ENCODE data around the gene FUBP3. TPM values are rescaled to one million over a fixed set of nuclear protein-coding genes. Genes with fewer than 3 reads are reported as not detected.

FUBP3 gene
- polyA plus RNA-seq, 1 of the 3 experiments (the other 2 are of a cell fraction) = 55.1 TPM

- H3K27me3 ChIP-seq (ENCODE audit: insufficient read depth) = no peaks in the 10 kb centered on the region; the same call in 1 of the 2 replicates
- H3K9ac ChIP-seq = no peak overlapping the region
- no peaks in the 10 kb centered on the region for H4K20me1 ChIP-seq (ENCODE audit: insufficient read depth)
- no peak overlapping the region for H3K27ac ChIP-seq (ENCODE audit: low read depth in 2 of 2, low read length in 1 of 2)
- H3K36me3 ChIP-seq (replicated peaks in 1 of 2; ENCODE audit: control insufficient read depth in 1 of 2, insufficient read depth in 2 of 2, low read length in 1 of 2) = no peaks in the 10 kb centered on the region
- no peaks in the 10 kb centered on the region for H3K4me1 ChIP-seq (ENCODE audit: control insufficient read depth in 1 of 2, insufficient read depth in 2 of 2, low read depth in 1 of 2, low read length in 1 of 2)
- POLR2A ChIA-PET = no interaction called here
- no peak overlapping the region for H3K4me3 ChIP-seq (ENCODE audit: low read depth in 2 of 2, low read length in 1 of 2)
- CTCF ChIA-PET = interaction anchor here (0.7 to 1.3 kb wide), 3 partner anchors 10 to 81 kb away, joined by 3 read pairs; no protein-coding TSS in a partner anchor
- WGBS (ENCODE audit: low lambda C conversion rate) = 20% methylated on average over 1 of the region's 5 CpGs
- DNase-seq = no peak
- H3K9me3 ChIP-seq = no peaks in the 10 kb centered on the region
- no peaks in the 10 kb centered on the region for H3F3A ChIP-seq (replicated peaks; ENCODE audit: insufficient read depth)
- H2AFZ ChIP-seq (ENCODE audit: low read depth) = no peak overlapping the region
- H3K4me2 ChIP-seq = no peak overlapping the region
- H3K9me2 ChIP-seq = no peaks in the 10 kb centered on the region
- no peaks in the 10 kb centered on the region for H3K79me2 ChIP-seq (ENCODE audit: insufficient read depth)
- no peak for TF ChIP-seq MXI1 (IDR thresholded peaks at IDR 0.05; ENCODE audit: low read depth, low read length)
- TF ChIP-seq EP300 (IDR thresholded peaks at IDR 0.05; ENCODE audit: borderline replicate concordance in 1 of 2, low read depth in 1 of 2, low read length in 1 of 2) = no peak
- TF ChIP-seq GABPA (IDR thresholded peaks at IDR 0.05; ENCODE audit: low read depth) = no peak
- no peak for TF ChIP-seq IRF3 (IDR thresholded peaks at IDR 0.05; ENCODE audit: low read depth, low read length)
- TF ChIP-seq, protein P1, sequence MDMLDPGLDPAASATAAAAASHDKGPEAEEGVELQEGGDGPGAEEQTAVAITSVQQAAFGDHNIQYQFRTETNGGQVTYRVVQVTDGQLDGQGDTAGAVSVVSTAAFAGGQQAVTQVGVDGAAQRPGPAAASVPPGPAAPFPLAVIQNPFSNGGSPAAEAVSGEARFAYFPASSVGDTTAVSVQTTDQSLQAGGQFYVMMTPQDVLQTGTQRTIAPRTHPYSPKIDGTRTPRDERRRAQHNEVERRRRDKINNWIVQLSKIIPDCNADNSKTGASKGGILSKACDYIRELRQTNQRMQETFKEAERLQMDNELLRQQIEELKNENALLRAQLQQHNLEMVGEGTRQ (IDR thresholded peaks at IDR 0.05; ENCODE audit: borderline replicate concordance, low read depth, low read length) = no peak
- no peak for TF ChIP-seq JUND (IDR thresholded peaks at IDR 0.05)
- TF ChIP-seq FOXJ3 (CRISPR knock-in tag; IDR thresholded peaks at IDR 0.05) = no peak
- TF ChIP-seq SIN3A (IDR thresholded peaks at IDR 0.05; ENCODE audit: borderline replicate concordance, low read depth, low read length) = no peak
- TF ChIP-seq, protein P2, sequence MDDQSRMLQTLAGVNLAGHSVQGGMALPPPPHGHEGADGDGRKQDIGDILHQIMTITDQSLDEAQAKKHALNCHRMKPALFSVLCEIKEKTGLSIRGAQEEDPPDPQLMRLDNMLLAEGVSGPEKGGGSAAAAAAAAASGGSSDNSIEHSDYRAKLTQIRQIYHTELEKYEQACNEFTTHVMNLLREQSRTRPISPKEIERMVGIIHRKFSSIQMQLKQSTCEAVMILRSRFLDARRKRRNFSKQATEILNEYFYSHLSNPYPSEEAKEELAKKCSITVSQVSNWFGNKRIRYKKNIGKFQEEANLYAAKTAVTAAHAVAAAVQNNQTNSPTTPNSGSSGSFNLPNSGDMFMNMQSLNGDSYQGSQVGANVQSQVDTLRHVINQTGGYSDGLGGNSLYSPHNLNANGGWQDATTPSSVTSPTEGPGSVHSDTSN (IDR thresholded peaks at IDR 0.05) = no peak
- no peak for TF ChIP-seq EZH2phosphoT487 (IDR thresholded peaks at IDR 0.05; ENCODE audit: borderline replicate concordance, low read depth)
- no peak for TF ChIP-seq TAF1 (IDR thresholded peaks at IDR 0.05; ENCODE audit: borderline replicate concordance, low read depth, low read length)
Measured at GRCh38 chr9:130554606-130555005, 24.8 kb upstream of the FUBP3 start.

DNA sequence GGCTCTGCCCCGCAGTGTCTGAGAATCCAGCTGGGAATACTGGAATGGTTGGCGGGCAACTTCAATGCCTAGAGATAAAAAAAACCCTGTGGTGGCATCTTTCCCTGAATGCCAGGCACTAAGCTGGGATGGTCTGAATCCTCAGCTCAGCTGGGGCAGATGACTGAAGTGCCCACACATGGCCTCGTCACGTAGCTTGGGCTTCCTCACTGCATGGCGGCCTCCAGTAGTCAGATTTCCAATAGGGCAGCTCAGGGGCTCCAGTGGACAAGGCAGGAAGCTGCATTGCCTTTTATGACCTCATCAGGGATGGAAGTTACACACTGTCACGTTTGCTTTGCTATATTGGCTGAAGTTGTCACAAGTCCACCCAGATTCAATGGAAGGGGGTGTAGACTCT, 24.3 kb upstream of the FUBP3 start:
- Histone ChIP-seq H3K9me3 (no peaks in the 10 kb centered on the region), H3K27ac (ENCODE audit: low read depth in 2 of 2, low read length in 1 of 2) (no peak overlapping the region), H3F3A (replicated peaks; ENCODE audit: insufficient read depth) (no peaks in the 10 kb centered on the region), H3K9me2 (no peaks in the 10 kb centered on the region), H3K36me3 (replicated peaks in 1 of 2; ENCODE audit: control insufficient read depth in 1 of 2, insufficient read depth in 2 of 2, low read length in 1 of 2) (no peaks in the 10 kb centered on the region), H3K27me3 (ENCODE audit: insufficient read depth) (no peaks in the 10 kb centered on the region; the same call in 1 of the 2 replicates), H3K4me2 (no peak overlapping the region), H3K9ac (no peak overlapping the region), H3K79me2 (ENCODE audit: insufficient read depth) (no peaks in the 10 kb centered on the region), H3K4me1 (ENCODE audit: control insufficient read depth in 1 of 2, insufficient read depth in 2 of 2, low read depth in 1 of 2, low read length in 1 of 2) (no peaks in the 10 kb centered on the region), H4K20me1 (ENCODE audit: insufficient read depth) (no peaks in the 10 kb centered on the region), H2AFZ (ENCODE audit: low read depth) (no peak overlapping the region), H3K4me3 (ENCODE audit: low read depth in 2 of 2, low read length in 1 of 2) (no peak overlapping the region)
- CTCF ChIA-PET = interaction anchor here (1.3 kb wide), 1 partner anchor 81 kb away, joined by 3 read pairs; no protein-coding TSS in a partner anchor
- no peak for DNase-seq
- POLR2A ChIA-PET = no interaction called here
- 86% methylated on average over 5 of the region's 6 CpGs for WGBS (ENCODE audit: low lambda C conversion rate)
- TF ChIP-seq, protein P1 (IDR thresholded peaks at IDR 0.05; ENCODE audit: borderline replicate concordance, low read depth, low read length) = no peak
- no peak for TF ChIP-seq POLR2AphosphoS5 (IDR thresholded peaks at IDR 0.05; ENCODE audit: low read depth, low read length)
- no peak for TF ChIP-seq CHD2 (IDR thresholded peaks at IDR 0.05; ENCODE audit: low read length, partially characterized antibody)
- TF ChIP-seq TCF12 (IDR thresholded peaks at IDR 0.05) = no peak
- TF ChIP-seq TAF1 (IDR thresholded peaks at IDR 0.05; ENCODE audit: borderline replicate concordance, low read depth, low read length) = no peak
- no peak for TF ChIP-seq USF1 (IDR thresholded peaks at IDR 0.05; ENCODE audit: borderline replicate concordance, low read depth)
- no peak for TF ChIP-seq ZBTB33 (IDR thresholded peaks at IDR 0.05; ENCODE audit: borderline replicate concordance, low read depth)
- TF ChIP-seq MXI1 (IDR thresholded peaks at IDR 0.05; ENCODE audit: low read depth, low read length) = no peak
- TF ChIP-seq ELF1 (IDR thresholded peaks at IDR 0.05) = no peak
